Psoas muscle (tissue), 8 donors: Measurements from ENCODE around the gene MYRIP. TPM values are rescaled to one million over a fixed set of nuclear protein-coding genes. Genes with fewer than 3 reads are reported as not detected.

ENCODE experiments used
- ATAC-seq, 4 donors: fragments of 200-7000 bp; cut with Tn5 transposase; one replicate each; pipeline ENCODE4 v1.9.1; 2020; ENCODE audit warnings: moderate library complexity in 3 of 4, mild to moderate bottlenecking in 2 of 4
- DNase-seq, 2 donors: peaks; one replicate each; pipeline ENCODE4 v3.0.0-alpha.2; 2020
- H3K27ac ChIP-seq: fragments of 200-600 bp; one replicate; pipeline ENCODE4 v1.8.0; 2022
- H3K27me3 ChIP-seq, 3 donors: fragments of 200-600 bp in 1 of 3; one replicate each; pipeline versions ENCODE4 v1.6.1 to v1.8.0; 2013 to 2022; ENCODE audit warnings: low read length in 2 of 3, mild to moderate bottlenecking in 2 of 3, moderate library complexity in 1 of 3; ENCODE audit not compliant: insufficient read depth in 3 of 3
- H3K36me3 ChIP-seq, 2 donors: fragments of 200-600 bp in 1 of 2; one replicate each; pipeline versions ENCODE4 v1.6.1 to v1.8.0; 2013 to 2022; ENCODE audit warnings: low read depth in 1 of 2, mild to moderate bottlenecking in 1 of 2, moderate library complexity in 1 of 2; ENCODE audit not compliant: insufficient read depth in 1 of 2
- H3K4me1 ChIP-seq: fragments of 200-600 bp; one replicate; pipeline ENCODE4 v1.8.0; 2022
- H3K4me3 ChIP-seq: fragments of 200-600 bp; one replicate; pipeline ENCODE4 v1.8.0; 2022; ENCODE audit warnings: mild to moderate bottlenecking
- H3K9me3 ChIP-seq: fragments of 200-600 bp; one replicate; pipeline ENCODE4 v1.8.0; 2022
- CTCF ChIP-seq: fragments of 200-600 bp; IDR thresholded peaks from one replicate; pipeline ENCODE4 v1.8.0; 2022; ENCODE audit warnings: antibody characterized with exemption
- WGBS, 3 donors: extraction: QIAGEN DNeasy Blood & Tissue Kit; methylation state at CpG; one replicate each; pipeline versions ENCODE4 v1.1.6 to v1.1.7; 2013; 5-methylcytosine and 5-hydroxymethylcytosine counted together
- intact Hi-C, 2 donors: fragments of 100-400 bp; cut with DNase I; formaldehyde crosslinking; loops; one replicate each; pipeline versions ENCODE4 v1.11.0 to v1.14.2; 2022
- polyA plus RNA-seq, 3 donors: library from polyadenylated mRNA; stranded (reverse); fragments of 200-250 nt; gene quantifications; one replicate each; pipeline ENCODE4 v1.2.3, GENCODE V29; 2013
- total RNA-seq, 4 donors: library from RNA; stranded (reverse); fragmentation: NEBNext Ultra II Directional in 2 of 4; extraction: Animal tissue kit (Norgen Biotek cat#: 25700) in 2 of 4; gene quantifications; one replicate each; pipeline versions ENCODE4 v1.2.1 to v1.2.4, GENCODE V29; 2021 to 2023
- donor health status: healthy with polysubstance abuse.
- donor health status: DM: no; HTN: no; CAD: no; lungs with moderate emphysema.
- donor health status: Bipolar disorder and iron deficiency.
- donor health status: healthy.
- donor health status: DM: yes; HTN: yes; CAD: no.
- donor health status: DM: no; HTN: no; CAD: no.
- donor health status: DM: no; HTN: no; CAD: no.
- donor health status: DM: yes; HTN: yes; CAD: no.

MYRIP gene
- total and polyA plus RNA-seq, 7 donors, result 0.35 to 2.8 (median 1.1) TPM

DNA sequence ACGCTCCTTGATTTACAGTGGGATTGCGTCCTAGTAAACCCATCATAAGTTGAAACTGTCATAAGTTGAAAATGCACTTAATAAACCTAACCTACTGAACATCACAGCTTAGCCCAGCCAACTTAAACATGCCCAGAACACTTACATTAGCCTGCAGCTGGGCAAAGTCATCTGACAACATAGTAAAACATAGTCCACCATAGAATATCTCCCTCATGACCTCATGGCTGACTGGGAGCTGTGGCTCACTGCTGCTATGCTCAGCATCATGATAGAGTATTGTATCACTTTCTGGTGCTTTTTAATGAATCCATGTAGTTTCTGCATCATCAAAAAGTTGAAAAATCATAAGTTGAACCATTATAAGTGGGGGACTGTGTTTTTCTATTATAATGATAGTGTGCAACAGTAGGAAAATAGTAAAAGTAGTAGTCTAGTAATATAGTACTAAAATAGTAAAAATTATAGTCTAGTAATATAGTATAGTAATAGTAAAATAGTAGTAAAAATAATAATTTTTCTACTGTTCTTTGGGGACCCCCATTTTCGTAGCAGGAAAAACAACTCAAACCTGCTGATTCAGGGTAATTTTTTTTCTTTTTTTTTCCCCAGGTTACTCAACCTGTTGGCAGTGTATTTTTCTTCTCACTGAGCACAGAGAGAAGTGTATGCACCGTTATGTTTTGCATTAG, 233.5 kb downstream of the MYRIP start:
- no peak for TF ChIP-seq CTCF
- Histone ChIP-seq H3K27me3 (no peaks in the 10 kb centered on the region), H3K36me3 (no peaks in the 10 kb centered on the region), H3K9me3 (no peaks in the 10 kb centered on the region), H3K27ac (no peak overlapping the region), H3K4me3 (no peak overlapping the region), H3K4me1 (no peaks in the 10 kb centered on the region)
- ATAC-seq (no peak), DNase-seq (no peak)
- intact Hi-C loops, result no loop called here
- 68 to 69% (median 68%) methylated on average over 4 of the region's 4 CpGs for WGBS, 3 donors

GRCh38 chr3:40043444-40043755, 234.0 kb downstream of the MYRIP start:
- H3K36me3 ChIP-seq, result no peaks in the 10 kb centered on the region
- TF ChIP-seq CTCF, result no peak
- no peaks in the 10 kb centered on the region for H3K27me3 ChIP-seq
- ATAC-seq, result no peak
- 15 to 24% (median 23%) methylated on average over 1 of the region's 1 CpG for WGBS, 3 donors
- no peak overlapping the region for H3K27ac ChIP-seq
- H3K4me1 ChIP-seq, result no peaks in the 10 kb centered on the region
- no peaks in the 10 kb centered on the region for H3K9me3 ChIP-seq
- H3K4me3 ChIP-seq, result no peak overlapping the region
- no peak for DNase-seq
- intact Hi-C loops, result no loop called here

GRCh38 chr3:40044487-40044886, 235.1 kb downstream of the MYRIP start:
- no peak overlapping the region for H3K4me3 ChIP-seq
- H3K36me3 ChIP-seq, result no peaks in the 10 kb centered on the region
- H3K27ac ChIP-seq, result no peak overlapping the region
- intact Hi-C loops, result no loop called here
- H3K9me3 ChIP-seq, result no peaks in the 10 kb centered on the region
- H3K27me3 ChIP-seq, result no peaks in the 10 kb centered on the region
- no peaks in the 10 kb centered on the region for H3K4me1 ChIP-seq
- DNase-seq, result no peak
- ATAC-seq, result no peak
- 74 to 82% (median 79%) methylated on average over 5 of the region's 5 CpGs for WGBS, 3 donors
- no peak for TF ChIP-seq CTCF

GRCh38 chr3:40045051-40045450, 235.6 kb downstream of the MYRIP start:
- no peaks in the 10 kb centered on the region for H3K27me3 ChIP-seq
- ATAC-seq, result no peak
- no peak for TF ChIP-seq CTCF
- WGBS, 3 donors, result 74 to 78% (median 75%) methylated on average over 2 of the region's 2 CpGs
- no peaks in the 10 kb centered on the region for H3K36me3 ChIP-seq
- no peak overlapping the region for H3K4me3 ChIP-seq
- DNase-seq, result no peak
- no peaks in the 10 kb centered on the region for H3K9me3 ChIP-seq
- H3K27ac ChIP-seq, result no peak overlapping the region
- no peaks in the 10 kb centered on the region for H3K4me1 ChIP-seq
- intact Hi-C loops, result no loop called here

DNA sequence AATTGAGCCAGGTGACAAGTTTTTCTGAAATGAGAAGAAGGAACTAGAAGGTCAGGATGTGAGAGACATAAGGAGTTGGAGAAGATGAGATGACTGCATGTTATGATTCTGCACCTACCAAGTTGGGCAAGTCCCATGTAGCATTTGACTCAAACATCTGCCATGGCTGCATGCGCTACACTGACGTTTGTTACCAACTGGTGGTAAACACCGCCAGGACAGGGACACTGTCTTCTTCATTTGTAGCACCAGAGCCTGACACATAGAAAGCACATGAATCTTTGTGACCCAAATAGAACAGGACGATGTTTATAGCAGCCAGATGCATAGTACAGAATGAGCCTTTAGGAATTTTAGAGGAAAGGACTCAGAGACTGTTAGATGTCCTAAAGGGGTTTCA, 236.7 kb downstream of the MYRIP start:
- 83 to 94% (median 86%) methylated on average over 4 of the region's 4 CpGs for WGBS, 3 donors
- H3K27me3 ChIP-seq, result no peaks in the 10 kb centered on the region
- no peak for TF ChIP-seq CTCF

More for the DNA sequence above, 236.7 kb downstream of the MYRIP start:
- DNase-seq (no peak), ATAC-seq (no peak)
- no peaks in the 10 kb centered on the region for H3K4me1 ChIP-seq
- no peak overlapping the region for H3K4me3 ChIP-seq
- intact Hi-C loops, result no loop called here
- H3K36me3 ChIP-seq, result no peaks in the 10 kb centered on the region
- no peaks in the 10 kb centered on the region for H3K9me3 ChIP-seq
- H3K27ac ChIP-seq, result no peak overlapping the region
